NCI-H460 (cell line): ENCODE results near the gene LCOR. TPM values are rescaled to one million over a fixed set of nuclear protein-coding genes. Genes with fewer than 3 reads are reported as not detected.
"Not testable (repeated sequence)": the region's sequence is repeated elsewhere in the genome, so short reads cannot be mapped to it uniquely, and the experiment has no call there.

Experiments
- DNase-seq: peaks from one replicate; pipeline ENCODE4 v3.0.0-alpha.2; 2016; ENCODE audit warnings: low read depth; ENCODE audit errors: extremely low read depth
- total RNA-seq: library from RNA; depleted of rRNA; stranded (reverse); fragments of >200 nt; shearing (Covaris generic); gene quantifications from 2 replicates; pipeline ENCODE4 v1.2.3, GENCODE V29; 2014

Gene LCOR
- total RNA-seq, 1 experiment from 2014 or later, result 16.2 TPM

DNA sequence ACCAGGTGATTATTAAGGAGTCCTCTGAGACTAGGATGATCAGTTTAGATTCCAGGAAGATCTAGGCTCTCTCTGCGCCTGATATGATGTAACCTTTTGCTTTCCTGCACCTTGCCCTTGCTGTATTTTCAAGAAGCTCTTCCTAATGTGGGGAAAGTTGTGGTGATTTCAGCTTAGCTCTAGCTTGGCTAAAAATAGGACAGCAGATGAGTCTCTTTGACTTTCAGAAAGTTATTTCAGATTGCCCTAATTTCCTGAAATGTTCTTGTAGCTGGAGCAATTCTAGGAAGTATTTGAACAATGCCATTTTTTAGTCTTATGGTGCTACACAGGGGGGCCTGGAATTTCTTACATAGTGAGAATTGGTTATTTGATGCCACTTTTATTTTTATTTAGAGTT, 3.8 kb downstream of the LCOR start:
- DNase-seq, result no peak

DNA sequence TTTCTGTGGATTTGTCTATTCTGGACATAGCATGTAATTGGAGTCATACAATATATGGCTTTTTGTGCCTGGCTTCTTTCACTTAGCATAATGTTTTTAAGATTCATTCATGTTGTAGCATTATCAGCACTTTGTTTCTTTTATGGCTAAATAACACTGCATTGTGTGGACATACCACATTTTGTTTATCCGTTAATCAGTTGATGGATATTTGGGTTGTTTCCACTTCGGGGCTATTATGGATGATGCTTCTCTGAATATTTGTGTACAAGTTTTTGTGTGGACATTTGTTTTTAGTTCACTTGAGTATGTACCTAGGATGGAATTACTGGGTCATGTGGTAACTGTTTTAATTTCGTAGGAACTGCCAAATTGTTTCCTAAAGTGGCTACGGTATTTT, 6.4 kb downstream of the LCOR start:
- no peak for DNase-seq

DNA sequence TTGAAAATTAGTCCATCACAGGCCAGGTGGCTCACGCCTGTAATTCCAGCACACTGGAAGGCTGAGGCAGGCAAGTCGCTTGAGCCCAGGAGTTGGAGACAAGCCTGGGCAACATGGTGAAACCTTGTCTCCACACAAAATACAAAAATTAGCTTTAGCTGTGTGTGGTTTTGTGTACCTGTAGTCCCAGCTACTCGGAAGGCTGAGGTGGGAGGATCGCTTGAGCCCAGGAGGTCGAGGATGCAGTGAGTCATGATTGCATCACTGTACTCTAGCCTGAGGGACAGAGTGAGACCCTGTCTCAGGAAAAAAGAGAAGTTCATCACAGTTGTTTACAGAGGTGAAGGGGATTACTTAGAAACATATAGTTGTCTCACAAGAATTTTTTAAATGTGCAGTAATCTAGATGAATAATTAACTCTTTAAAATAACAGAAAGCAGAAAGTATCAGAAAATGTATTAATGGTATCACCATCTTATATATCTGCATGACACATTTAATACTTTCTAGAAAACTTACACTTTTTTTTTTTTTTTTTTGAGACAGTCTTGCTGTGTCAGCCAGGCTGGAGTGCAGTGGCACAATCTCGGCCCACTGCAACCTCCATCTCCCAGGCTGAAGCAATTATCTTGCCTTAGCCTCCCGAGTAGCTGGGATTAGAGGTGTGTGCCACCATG, 8.9 kb downstream of the LCOR start:
- no peak for DNase-seq

DNA sequence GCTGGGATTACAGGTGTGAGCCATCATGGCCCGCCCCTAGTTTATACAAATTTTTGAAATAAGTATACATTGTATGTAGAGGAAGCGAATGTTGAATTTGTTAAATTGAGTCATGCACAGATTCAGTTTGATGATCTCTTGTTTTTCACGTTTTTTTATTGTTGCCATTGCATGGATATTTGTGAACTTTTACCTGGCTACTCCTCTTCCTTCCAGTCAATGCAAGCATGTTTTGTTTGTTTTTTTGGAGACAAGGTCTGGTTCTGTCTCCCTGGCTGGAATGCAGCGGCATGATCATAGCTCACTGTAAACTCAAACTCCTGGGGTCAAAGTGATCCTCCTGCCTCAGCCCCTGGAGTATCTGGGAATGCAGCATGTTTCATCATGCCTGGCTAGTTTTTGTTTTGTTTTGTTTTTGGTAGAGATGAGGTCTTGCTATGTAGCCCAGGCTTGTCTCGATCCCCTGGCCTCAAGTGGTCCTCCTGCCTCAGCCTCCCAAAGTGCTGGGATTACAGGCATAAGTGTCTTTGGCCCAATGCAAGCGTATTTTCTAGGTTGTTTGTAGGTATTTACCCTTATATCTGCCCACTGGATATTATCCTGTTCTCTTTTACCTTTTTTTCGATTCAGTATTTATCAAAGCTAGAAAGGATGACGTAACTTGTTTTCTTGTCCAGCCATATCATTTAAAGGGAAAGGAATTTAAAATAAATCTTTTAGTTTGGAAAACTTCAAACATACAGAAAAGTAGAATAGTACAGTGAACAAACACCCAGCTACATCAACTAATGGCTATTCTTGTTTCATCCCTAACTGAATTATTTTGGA, 11.0 kb downstream of the LCOR start:
- DNase-seq, result no peak

DNA sequence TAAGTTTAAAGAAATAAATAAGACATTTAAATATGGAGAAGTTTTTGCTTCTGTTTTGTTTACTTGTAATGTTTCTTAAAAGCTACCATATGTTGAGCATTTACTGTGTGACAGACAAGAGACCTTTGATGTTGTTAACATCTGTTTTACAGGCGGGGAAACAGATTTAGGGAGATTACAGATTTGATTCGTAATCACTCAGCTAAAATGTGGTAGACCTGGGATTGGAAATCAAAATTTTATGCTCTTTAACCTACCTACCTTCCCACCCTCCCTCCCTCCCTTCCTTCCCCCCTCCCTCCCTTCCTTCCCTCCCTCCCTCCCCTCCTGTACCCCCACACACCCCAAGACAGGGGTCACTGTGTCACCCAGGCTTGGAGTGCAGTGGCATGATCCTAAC, 11.7 kb downstream of the LCOR start:
- DNase-seq, result no peak

DNA sequence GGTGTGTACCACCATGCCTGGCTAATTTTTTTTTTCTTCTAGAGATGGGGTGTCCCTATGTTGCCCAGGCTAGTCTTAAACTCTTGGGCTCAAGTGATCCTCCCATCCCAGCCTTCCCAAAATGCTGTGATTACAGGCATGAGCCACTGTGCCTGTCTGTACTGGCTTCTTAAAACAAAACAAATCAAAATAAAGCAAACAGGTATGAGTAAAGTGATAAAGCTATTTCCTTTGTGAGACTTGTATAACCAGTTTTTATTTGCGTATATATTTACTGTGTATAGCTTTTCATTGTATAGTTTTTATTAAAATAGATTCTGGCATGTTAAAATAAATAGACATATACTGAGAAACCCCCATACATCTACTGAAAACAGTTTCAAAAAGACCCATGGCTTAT, 14.3 kb downstream of the LCOR start:
- no peak for DNase-seq

DNA sequence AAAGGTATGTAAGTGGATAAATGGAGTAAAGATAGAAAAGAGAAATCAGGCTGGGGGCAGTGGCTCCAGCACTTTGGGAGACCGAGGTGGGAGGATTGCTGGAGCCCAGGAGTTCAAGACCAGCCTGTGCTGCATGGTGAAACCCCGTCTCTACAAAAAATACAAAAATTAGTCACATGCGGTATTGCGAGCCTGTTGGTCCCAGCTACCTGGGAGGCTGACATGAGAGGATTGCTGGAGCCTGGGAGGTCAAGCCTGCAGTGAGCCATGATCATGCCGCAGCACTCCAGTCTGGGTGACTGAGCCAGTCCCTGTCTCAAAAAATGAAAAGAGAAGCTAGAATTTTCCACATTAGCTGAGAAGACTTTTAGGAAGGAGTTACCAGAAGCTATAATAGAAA, 14.8 kb downstream of the LCOR start:
- DNase-seq, result no peak

DNA sequence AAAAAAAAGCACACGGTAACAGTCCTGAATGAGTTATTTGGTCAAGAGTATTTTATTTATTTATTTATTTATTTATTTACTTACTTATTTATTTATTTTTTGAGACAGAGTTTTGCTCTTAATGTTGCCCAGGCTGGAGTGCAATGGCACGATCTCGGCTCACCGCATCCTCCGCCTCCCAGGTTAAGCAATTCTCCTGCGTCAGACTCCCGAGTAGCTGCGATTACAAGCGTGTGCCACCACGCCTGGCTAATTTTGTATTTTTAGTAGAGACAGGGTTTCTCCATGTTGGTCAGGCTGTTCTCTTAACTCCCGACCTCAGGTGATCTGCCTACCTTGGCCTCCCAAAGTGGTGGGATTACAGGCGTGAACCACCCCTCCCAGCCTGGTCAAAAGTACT, 15.3 kb downstream of the LCOR start:
- not testable (repeated sequence) for DNase-seq

DNA sequence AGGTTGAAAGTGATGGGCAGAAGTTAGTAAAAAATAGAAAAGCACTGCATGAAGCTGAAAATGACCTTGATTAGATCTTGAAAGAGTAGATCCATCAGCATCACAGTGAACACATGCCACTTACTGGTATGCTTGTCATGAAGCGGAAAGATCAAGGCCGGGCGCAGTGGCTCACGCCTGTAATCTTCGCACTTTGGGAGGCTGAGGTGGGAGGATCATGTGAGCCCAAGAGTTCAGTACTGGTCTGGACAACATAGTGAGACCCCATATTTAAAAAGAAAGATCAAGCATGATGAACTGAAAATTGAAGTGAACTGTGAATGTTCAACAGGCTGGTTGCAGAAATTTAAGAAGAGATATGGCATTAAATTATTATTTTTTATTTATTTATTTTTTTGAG, 18.0 kb downstream of the LCOR start:
- no peak for DNase-seq

DNA sequence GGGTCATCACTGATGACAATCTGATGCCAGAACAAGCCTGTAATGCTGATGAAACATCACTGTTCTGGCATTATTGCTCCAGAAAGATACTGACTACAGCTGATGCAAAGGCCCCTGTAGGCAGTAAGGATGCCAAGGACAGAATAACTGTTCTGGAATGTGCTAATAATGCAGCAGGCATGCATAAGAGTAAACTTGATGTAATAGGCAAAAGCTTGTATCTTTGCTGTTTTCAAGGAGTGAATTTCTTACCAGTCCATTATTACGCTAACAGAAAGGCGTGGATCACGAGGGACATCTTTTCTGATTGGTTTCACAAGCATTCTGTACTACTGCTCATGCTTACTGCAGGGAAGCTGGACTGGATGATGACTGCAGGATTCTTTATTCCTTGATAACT, 18.7 kb downstream of the LCOR start:
- no peak for DNase-seq

DNA sequence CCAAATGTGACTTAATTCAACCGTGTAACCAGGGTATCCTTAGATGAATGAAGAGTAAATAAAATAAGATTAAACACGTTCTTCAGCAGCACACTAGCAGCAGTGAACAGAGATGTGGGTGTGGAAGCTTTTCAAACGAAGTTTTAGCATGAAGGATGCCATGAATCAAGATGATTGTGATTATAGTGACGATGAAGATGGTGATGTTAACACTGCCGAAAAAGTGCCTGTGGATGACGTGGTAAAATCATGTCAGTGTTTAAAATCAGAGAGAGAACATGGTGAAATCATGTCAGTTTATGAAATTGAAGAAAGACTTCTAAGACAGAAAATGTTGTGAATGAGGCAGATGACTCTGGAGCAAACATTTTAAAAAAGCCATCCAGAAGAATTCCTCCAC, 19.2 kb downstream of the LCOR start:
- DNase-seq, result no peak

DNA sequence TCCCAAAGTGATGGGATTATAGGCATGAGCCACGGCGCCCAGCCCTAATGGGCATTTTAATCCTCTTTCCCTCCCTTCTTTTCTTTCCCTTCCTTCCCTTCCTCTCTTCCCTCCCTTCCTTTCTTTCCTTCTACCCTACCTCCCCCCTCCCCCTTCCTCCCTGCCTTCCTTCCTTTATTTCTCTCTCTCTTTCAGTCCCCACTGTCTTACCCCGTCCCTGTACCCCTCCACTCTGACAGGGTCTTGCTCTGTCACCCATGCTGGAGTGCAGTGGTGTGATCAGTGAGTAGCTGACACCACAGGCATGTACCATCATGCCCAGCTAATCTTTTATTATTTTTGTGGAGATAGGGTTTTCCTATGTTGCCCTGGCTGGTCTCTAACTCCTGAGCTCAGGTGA, 24.2 kb downstream of the LCOR start:
- DNase-seq, result no peak

DNA sequence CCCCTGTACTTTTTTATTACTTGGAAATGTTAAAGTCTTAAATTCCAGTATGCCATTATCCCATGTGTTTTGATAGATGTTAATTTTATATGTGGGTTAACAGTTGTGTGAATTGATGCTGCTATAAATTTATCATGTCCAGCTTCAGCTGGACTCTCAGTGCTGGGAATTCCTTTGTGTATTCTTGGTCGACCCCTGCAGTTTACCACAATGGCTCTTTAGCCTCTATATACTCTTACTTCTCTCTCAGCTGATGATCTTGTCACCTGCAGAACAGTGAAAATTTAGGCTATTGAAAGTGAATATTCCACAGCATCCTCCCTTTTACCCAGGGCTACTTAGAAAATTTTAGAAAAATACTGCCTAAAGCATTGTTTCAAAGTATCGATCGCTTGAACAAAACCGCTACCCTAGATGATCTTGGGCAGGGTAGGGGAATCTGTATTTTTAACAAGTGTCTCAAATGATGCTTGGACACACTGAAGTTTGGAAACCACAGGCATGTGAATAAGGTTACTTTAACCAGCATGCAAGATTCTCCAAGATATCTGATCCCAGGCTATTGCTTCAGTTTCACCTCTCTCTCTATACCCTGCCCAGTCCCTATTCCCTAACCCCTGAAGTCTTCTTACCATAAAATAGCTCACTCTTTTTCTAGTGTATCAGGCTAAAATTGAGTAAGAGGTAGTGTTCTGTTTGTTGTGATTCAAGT, 25.4 kb downstream of the LCOR start:
- no peak for DNase-seq

DNA sequence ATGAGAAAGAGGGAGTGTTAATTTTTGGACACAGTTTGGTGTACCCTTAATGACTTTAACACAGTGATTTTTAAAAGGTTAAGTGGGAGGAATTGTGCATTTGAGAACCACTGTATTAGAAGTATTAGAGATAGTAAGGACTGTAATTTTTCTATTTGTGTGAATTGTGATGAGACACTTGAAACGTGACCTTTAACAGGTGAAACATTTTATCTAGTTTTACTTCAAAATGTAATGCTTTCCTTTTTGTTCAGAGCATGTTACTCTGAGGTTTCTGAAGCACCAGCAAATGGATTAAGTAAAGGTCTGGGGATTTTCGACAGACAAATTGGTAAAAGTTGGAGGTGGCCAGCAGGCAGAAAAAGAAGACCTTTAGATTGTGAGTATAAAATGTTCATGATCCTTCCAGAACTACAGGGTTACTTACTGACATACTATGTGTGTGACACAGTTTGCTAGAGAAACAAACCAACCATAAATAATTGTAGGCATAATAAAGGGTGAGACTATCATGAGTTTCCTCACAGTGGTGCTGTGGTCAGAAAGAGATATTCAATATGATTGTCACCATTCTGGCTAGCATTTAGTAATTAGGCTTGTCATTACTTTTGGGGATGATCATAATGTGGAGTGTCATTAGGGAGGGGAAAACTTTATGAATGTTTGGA, 26.1 kb downstream of the LCOR start:
- DNase-seq, result no peak

DNA sequence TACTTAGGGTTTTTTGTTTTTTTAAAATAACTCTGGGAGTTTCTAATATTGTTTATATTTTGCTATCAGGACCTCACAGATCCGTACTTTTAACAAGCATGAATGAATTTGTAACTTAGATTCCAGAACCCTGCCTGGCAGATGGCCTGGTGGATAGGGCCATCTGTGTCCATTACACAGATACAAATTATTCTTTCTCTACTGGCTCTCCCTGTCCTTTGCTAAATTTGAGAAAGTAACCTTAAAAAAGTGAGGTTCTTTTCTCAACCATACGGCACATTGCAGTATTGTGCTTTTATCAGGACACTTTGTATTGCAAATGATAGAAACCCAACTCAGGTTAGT, 26.6 kb downstream of the LCOR start:
- no peak for DNase-seq

DNA sequence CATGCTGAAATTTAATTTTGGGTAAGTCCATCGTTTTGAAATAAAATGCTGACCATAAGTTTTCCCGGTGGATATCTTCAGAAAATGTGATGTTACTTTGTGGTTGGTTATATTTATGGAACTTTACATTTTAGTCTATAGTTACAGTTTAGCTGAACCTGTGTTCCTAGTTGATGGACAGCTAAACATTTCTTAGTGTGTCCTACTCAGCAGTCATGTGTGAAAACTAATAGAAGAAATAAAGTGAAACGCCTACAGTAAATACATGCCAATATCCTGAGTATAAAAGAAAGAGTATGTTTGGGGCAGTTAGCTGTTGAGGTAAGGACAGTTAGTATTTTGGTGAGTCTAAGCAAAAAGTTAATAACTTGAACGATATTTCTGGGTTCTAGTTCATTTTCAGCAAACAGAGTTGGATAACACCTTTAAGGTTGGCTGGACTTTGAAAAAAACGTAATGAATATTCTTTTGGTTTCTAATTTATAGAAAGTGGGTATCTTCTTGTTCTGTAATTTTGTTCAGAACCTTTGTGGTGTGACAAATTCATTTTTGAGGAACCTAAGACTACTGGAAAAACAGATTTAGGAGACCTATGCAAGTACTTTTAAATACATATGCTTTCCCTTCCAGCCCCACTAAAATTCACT, 28.7 kb downstream of the LCOR start:
- DNase-seq, result no peak

DNA sequence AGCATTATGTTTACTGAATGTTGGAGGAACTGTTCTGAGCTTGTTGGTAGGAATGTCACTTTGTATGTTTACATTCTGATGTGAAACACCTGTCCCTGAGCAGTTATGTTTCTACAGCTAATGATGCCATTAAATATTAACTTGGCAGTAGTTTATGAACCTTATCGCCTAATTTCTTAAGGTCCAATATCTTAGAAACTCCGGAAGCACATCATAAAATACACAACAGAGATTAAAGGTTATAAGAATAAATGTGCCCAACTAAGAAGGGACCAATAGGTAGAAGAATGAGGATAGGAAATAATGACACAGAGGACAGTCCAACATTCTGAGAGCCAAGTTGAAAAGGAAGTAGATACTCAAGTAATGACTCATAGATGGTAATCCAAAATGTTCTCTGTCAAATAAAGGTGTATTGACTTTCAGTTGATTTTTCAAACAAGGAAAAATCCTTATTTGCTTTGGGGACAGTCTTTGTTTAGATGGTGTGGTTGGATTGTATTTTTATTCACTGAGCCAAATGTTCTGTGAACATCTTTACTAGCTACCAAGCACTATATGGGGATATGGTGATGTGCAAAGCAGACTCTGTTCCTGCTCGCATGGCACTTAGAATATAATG, 31.9 kb downstream of the LCOR start:
- no peak for DNase-seq

DNA sequence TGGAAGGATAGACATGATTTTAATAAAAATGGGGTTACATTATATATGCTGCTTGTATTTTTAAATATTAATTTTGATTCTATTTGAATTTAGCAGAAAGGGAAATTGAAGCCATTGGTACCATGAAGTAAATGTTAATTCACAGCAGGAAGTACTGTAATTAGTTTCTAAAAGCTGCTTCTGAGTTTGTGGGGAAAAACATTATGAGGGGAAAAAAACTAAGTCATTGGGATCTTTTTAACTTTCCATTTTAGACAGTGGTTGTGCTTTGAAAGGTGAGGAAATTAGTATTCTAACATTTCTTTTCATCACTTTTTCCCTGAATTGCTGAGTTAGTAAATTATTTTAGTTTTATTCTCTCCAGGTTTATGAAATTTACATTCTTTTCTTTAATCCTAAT, 41.0 kb downstream of the LCOR start:
- DNase-seq, result no peak

DNA sequence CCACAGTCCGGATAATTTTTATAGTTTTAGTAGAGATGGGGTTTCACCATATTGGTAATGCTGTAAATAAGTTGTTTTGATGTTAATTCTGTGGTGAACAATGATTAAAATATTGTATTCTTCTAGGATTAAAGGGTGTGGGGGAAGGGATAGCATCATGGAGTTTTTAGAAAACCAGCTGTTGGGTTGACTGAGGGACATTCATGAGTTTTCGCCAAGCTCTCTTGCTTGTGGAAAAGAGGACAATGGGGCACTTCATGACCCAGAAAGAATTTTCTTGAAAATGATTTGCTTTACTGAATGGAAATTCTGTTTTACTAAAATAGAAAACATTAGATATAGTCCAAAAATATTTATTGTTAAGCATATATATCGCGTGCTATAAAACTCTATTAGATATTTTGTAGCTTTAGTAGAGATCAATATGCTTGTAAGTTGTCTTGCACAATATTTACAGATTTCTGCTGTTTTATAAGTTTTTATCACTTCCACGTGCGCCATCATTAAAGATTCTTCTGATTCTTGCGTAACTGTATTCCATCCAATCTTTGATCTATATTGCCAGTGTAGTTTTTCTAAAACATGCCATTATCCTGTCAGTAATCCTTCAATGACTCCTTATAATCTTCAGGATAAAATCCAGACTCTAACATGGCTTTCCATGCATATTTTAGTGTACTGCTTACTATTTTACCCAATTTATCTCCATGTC, 41.8 kb downstream of the LCOR start:
- DNase-seq, result no peak

DNA sequence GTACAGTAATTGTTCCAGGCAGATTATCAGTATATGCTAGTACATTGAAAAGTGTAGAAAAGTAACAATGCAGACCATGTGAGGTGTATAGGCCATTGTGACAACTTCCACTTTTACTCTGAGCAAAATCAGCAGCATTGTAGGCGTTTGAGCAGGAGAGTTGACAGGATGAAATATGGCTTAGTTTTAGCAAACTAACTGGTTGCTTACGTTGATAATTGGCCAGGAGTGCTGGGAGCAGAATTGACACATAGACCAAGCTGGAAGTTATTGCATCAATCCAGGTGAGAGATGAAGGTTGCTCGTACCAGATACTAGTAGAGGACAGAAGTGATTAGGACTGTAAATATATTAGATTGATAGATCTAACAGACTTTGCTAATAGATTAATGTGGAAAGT, 46.0 kb downstream of the LCOR start:
- no peak for DNase-seq
